Measurements from ENCODE around the gene HOXB1.

- TF ChIP-seq CTCF (IDR thresholded peaks at IDR 0.05 in 8 of 11, conservative IDR thresholded peaks at IDR 0.05 in 3 of 11): no peak
- TF ChIP-seq POLR2AphosphoS5 (IDR thresholded peaks at IDR 0.05): no peak
Measured at GRCh38 chr17:48579760-48580554, 49.1 kb upstream of the HOXB1 start.

Data from spleen (tissue), 7 donors.